ENCODE results near the gene VIPAS39. TPM values are rescaled to one million over a fixed set of nuclear protein-coding genes. Genes with fewer than 3 reads are reported as not detected.
A peak's percentile ranks its signal among the peaks of the same experiment; 100 is the strongest.

The VIPAS39 gene
- total and polyA plus RNA-seq, 9 of the 15 experiments (the other 6 are each of a cell fraction or from before 2014, with no cell fraction given), result 5.7 to 25.6 (median 9.9) TPM

DNA sequence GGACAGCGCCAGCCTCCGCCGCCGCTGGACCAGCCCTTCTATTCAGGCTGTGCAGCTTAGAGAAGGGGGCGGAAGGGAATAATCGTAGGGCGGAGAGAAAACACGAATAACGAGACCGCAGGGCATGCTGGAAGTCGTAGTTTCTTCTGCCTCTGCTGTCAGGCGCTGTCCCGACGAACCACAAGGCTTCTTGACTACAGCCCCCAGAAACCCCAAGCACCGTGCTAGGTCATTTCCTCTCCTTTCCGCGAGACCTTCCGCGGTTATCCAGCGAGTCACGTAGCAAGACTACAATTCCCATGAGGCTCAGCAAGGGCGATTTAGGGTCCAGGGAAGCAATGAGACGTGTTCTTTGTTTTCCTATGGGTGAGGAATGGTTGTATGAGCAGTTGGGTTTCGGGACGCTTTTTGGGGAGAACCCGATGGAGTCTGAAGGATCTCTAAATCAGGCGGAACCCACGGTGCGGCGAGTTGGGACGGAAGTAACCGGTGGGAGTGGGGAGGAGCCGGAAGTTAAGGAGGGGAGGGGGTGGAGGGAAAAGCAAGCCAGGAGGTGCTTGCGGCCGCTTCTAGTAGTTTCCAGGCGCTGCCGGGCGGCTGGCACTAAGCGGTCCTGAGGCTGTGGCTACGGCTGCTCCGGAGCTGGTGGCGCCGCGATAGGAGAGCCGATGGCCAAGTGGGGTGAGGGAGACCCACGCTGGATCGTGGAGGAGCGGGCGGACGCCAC lies at the start of gene VIPAS39, which contains the start of gene AHSA1 (continued):
- no peak for TF ChIP-seq IRF2 (CRISPR knock-in tag; IDR thresholded peaks at IDR 0.05)
- peak; percentile 90 for TF ChIP-seq E2F8 (IDR thresholded peaks at IDR 0.05; ENCODE audit: low read depth, partially characterized antibody)
- TF ChIP-seq EP300 (IDR thresholded peaks at IDR 0.05; ENCODE audit: low read length), result no peak
- TF ChIP-seq ZNF41 (CRISPR knock-in tag; conservative IDR thresholded peaks at IDR 0.05), result no peak
- TF ChIP-seq HMG20A (CRISPR knock-in tag; conservative IDR thresholded peaks at IDR 0.05), result no peak
- TF ChIP-seq PPARD (CRISPR knock-in tag; IDR thresholded peaks at IDR 0.05), result no peak
- no peak for TF ChIP-seq CAMTA2 (CRISPR knock-in tag; conservative IDR thresholded peaks at IDR 0.05)
- no peak for TF ChIP-seq ZNF274 (IDR thresholded peaks at IDR 0.05; ENCODE audit: borderline replicate concordance, low read depth, low read length)
- no peak for TF ChIP-seq ARID1B (IDR thresholded peaks at IDR 0.05)
- no peak for TF ChIP-seq XRCC3 (IDR thresholded peaks at IDR 0.05)
- TF ChIP-seq, protein P1, sequence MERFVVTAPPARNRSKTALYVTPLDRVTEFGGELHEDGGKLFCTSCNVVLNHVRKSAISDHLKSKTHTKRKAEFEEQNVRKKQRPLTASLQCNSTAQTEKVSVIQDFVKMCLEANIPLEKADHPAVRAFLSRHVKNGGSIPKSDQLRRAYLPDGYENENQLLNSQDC (CRISPR knock-in tag; IDR thresholded peaks at IDR 0.05), result no peak
- no peak for TF ChIP-seq RFX7 (CRISPR knock-in tag; IDR thresholded peaks at IDR 0.05)
- TF ChIP-seq NCOA2 (IDR thresholded peaks at IDR 0.05; ENCODE audit: partially characterized antibody in 2 of 2), result no peak
- peak; percentile 93 for TF ChIP-seq ZNF766 (CRISPR knock-in tag; conservative IDR thresholded peaks at IDR 0.05)
- peak; percentile 74; the same call in 1 of the 2 replicates for TF ChIP-seq ZNF175 (CRISPR knock-in tag; IDR thresholded peaks at IDR 0.05; ENCODE audit: low read depth)
- TF ChIP-seq CBX8 (IDR thresholded peaks at IDR 0.05; ENCODE audit: borderline replicate concordance, extremely low read depth, low read depth, low read length, poor library complexity, severe bottlenecking), result no peak
- TF ChIP-seq IRF9 (tag; IDR thresholded peaks at IDR 0.05), result no peak
- no peak for TF ChIP-seq ZNF217 (CRISPR knock-in tag; IDR thresholded peaks at IDR 0.05)
- no peak for TF ChIP-seq FOXA3 (CRISPR knock-in tag; conservative IDR thresholded peaks at IDR 0.05 in 1 of 2, IDR thresholded peaks at IDR 0.05 in 1 of 2)
- no peak for TF ChIP-seq KAT2B (IDR thresholded peaks at IDR 0.05; ENCODE audit: low read depth, low read length)
- TF ChIP-seq SOX6 (IDR thresholded peaks at IDR 0.05), result no peak
- peak; percentile 98 for TF ChIP-seq GABPA (tag; conservative IDR thresholded peaks at IDR 0.05; ENCODE audit: low read depth)
- peak in 1 of 2 experiments; percentile 8; a peak in 1 of 4 replicates for TF ChIP-seq TEAD1 (CRISPR knock-in tag; IDR thresholded peaks at IDR 0.05)
- no peak for TF ChIP-seq CC2D1A (IDR thresholded peaks at IDR 0.05)
- TF ChIP-seq KDM1A (IDR thresholded peaks at IDR 0.05), result no peak
- TF ChIP-seq SIN3A (IDR thresholded peaks at IDR 0.05; ENCODE audit: borderline replicate concordance in 2 of 2, control insufficient read depth in 1 of 2, low read depth in 2 of 2, low read length in 2 of 2), result peak in 1 of 2 experiments; percentile 65; a peak in 1 of 4 replicates
